ENCODE data around the gene SLC35G1.

The SLC35G1 gene

DNA sequence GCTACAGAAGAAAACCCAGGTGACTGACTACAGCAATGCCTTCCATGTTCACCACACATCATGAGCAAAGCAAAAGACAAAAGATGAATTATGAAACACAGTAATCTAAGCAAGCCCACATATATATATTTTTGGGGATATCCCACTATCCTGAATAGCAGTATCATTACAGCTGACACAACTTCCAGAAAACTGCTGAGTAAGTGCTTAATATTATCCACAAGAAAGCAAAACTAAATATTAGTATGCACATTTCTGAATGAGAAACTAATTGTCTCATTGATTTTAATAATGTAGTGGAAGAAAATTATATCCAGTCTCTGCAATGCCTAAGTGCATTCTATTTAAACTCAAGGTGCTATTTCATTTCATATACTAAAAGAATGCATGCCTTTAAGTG, 14.5 kb upstream of the SLC35G1 start:
- no peak for DNase-seq (ENCODE audit: low read depth)

DNA sequence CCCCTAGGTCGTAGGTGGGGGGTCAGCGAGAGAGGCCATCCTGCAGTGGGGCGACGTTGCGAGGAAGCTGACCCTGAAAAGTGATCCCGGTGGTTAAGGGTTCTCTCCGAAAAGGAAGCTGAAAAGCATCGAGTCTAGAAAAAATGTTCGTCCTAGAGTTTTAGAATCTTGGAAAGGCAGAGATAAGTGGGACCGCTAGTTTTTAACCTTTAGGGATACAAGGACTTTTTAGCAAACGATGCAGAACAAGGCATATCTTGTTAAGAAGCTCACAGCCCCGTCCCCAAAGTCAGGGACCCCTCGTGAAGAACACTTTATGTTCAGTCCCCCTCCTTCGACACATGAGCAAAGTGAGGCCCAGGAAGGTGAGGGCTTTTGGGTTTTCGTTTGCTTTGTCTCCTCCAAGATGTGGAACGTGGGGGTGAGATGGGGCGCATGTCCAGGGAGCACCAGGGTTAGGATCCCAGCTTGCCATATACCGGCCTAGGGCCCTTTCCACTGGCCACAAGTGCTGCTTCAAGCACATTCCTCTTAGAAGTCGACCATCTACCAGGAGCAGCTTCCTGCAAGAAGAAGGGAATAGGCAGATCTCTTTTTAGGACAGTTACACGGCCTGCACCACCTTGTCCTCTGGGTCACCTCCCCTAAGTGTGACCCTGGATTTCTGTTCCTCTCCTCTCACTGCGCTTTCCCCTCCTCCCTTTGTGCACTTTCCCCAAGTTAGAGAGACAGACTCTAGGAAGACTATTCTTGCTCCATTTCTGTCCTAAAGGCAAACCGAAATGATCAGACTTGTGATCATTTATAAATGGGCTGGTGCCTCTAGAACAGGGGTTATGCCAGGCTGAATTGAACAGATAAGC, 969 bp downstream of the SLC35G1 start:
- DNase-seq (ENCODE audit: low read depth), result peak; percentile 46

DNA sequence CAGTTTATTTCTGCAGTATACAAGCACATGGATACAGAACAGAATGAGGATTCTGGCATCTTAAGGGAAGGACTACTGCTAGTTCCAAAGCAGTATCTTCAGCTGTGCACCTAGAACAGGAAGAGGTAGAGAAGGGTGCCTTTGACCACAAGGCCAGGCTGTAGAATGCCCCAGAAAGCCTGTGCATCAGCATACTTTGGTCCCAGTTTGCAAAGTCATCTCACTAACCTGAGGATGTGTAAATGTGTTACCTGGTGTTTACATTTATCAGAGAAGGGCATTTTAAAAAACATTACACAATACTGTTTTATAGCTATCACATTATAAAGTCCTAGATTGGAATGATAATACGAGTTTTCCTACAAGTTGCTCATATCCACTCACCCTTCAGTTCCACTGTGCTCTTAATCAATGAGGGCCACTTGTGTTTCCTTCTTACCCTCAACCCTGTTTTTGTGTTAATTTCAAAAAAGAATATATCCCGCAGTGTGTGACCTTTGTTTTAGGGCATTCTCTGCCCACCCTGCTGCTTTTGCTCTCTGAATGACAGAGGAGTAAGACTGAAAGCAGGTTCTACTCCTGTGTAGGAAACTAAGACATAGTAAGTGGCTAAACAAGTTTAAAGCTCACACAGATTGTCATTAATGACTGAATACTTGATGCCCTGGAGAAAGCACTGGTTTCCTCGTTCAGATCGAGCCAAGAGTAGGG, 3.4 kb downstream of the SLC35G1 start:
- DNase-seq (ENCODE audit: low read depth), result no peak

DNA sequence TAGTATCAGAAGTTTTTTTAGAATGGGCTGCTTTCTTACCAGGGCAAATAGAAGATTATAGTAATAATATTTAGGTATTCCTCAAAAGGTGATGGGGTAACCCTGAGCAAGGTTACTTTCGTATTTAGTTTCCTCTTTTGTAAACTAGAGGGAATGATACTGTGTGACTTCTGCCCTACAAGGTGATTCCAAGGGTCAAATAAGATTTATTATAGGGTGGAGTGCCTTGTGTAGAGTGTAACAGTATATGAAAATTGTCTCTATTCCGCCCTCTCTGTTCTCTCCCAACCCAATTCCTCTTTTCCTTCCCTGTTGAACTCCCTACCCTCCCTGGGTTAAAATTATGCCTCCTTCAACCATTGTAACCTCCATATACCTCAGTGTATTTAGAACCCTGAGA, 5.3 kb downstream of the SLC35G1 start:
- DNase-seq (ENCODE audit: low read depth), result no peak

GRCh38 chr10:93903051-93903450, 9.3 kb downstream of the SLC35G1 start:
- DNase-seq (ENCODE audit: low read depth), result no peak

- no peak for DNase-seq (ENCODE audit: low read depth)
Measured at GRCh38 chr10:93904901-93905300, 11.1 kb downstream of the SLC35G1 start.

DNA sequence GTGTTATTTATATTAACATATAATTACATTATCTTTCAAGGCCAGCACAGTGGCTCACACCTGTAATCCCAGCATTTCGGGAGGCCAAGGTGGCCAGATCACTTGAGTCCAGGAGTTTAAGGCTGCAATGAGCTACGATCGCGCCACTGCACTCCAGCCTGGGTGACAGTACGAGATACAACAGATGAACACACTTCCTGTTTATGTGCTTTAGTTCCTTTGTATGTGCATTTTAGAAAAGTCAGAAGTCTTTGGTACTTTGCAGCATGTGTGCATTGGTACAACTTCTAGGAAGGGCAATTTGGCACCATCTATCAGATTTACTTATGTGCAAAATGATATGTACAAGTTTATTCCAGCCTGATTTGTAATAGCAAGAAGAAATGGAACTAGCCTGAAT, 13.3 kb downstream of the SLC35G1 start:
- no peak for DNase-seq (ENCODE audit: low read depth)

DNA sequence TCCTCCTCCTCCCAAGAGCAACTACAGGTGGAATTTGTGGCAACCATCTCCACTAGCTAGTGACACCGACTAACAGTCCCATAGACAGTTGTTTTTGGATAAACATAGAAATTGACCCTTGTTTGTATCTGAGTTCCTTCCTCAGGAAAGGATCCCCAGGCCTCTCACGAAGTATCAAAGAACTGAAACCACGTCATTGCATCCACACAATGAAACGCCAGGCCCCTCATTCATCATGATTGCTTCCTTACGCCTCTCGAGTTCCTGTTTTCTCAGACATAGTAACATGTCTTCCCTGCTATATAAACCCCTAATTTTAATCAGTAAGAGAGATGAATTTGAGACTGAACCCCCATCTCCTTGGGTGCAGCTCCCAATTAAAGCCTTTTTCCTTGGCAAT, 18.1 kb downstream of the SLC35G1 start:
- DNase-seq (ENCODE audit: low read depth), result no peak

- DNase-seq (ENCODE audit: low read depth), result no peak
Measured at GRCh38 chr10:93912444-93912843, 18.7 kb downstream of the SLC35G1 start.

DNA sequence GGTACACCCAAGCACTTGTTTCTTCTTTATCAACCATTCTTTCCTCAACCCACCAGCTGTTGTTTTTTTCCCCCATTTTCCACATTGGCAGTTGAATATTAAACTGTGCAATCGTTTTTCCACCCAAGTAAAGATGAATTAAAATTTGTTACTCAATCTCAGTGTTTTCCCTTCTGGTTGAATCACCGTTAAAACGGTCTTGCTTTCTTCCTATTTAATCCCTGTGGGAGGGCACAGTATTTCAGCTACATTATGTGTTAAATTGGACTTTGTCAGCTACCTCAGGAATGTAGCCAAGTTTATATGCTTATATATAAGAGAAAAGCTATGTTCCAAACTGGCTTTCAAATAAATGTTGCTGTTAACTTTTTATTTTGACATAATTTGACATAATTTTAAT, 19.9 kb downstream of the SLC35G1 start:
- no peak for DNase-seq (ENCODE audit: low read depth)

- DNase-seq (ENCODE audit: low read depth), result no peak
Measured at GRCh38 chr10:93915598-93915997, 21.8 kb downstream of the SLC35G1 start.

GRCh38 chr10:93916257-93917063, 22.7 kb downstream of the SLC35G1 start:
- DNase-seq (ENCODE audit: low read depth), result peak; percentile 52

- DNase-seq (ENCODE audit: low read depth), result no peak
Measured at GRCh38 chr10:93917064-93917391, 23.2 kb downstream of the SLC35G1 start.

GRCh38 chr10:93917821-93918220, 24.0 kb downstream of the SLC35G1 start:
- DNase-seq (ENCODE audit: low read depth), result no peak

- no peak for DNase-seq (ENCODE audit: low read depth)
Measured at GRCh38 chr10:93921338-93921737, 27.6 kb downstream of the SLC35G1 start.

DNA sequence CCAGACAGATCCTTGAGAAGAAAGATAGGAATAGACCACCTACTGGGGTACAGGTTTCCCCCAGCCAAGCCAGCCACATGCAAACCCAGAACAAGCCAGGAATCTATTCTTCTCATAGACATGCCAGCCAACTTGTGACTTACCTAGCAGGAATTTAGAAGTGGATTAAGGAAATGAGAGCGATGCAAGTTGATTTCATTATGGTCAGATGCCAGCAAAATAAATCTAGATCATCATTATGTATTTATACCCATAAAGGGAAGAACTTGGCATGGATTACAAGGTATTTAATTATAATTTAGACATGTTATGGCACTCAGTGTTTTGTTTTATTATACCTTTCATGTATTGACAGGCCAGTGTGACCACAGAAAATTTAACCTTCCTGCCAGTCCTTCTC, 32.8 kb downstream of the SLC35G1 start:
- no peak for DNase-seq (ENCODE audit: low read depth)

GRCh38 chr10:93938140-93938539, 44.4 kb downstream of the SLC35G1 start:
- DNase-seq (ENCODE audit: low read depth), result no peak

GRCh38 chr10:93940881-93941280, 47.1 kb downstream of the SLC35G1 start:
- DNase-seq (ENCODE audit: low read depth), result no peak

GRCh38 chr10:93941606-93942005, 47.8 kb downstream of the SLC35G1 start:
- no peak for DNase-seq (ENCODE audit: low read depth)

DNA sequence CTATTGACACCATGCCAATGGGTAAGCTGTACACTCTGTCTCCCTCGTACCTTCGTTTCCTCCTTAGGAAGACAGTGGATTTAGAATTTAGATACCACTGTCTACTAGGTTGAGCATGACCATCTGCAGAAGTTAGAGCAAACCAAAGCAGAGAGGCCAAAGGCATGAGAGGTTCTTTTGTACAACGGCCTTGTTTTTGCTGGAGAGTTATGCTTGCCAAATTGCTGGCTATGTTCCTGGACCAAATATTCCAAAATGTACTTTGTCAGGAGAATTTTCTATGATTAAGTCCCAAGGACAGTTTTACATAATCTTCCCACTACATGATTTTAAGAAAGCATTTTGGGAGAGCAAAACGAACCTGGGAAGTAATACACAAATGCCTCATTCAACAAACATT, 52.0 kb downstream of the SLC35G1 start:
- no peak for DNase-seq (ENCODE audit: low read depth)

GRCh38 chr10:93947055-93947454, 53.3 kb downstream of the SLC35G1 start:
- peak; percentile 92 for DNase-seq (ENCODE audit: low read depth)

DNA sequence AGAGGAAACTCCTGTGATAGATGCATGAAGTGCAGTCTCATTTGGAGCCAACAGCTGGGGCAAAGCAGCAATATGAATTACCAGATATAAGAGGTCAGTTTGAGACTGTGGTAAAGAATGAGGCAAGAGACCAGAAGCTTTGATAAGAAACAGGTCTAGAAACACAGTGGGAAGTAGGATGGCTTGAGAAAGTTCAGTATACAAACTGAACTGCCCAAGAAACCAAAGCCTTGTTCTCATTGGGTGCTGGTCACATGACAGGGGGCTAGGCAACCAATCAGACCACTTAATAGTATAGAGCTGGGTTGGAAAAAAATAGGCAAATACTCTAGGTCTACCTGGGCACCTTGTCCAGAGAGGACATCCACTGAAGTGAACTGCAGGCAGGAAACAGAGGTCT, 53.7 kb downstream of the SLC35G1 start:
- DNase-seq (ENCODE audit: low read depth), result no peak

GRCh38 chr10:93951905-93952304, 58.1 kb downstream of the SLC35G1 start:
- DNase-seq (ENCODE audit: low read depth), result no peak

All from EH (cell line).